ENCODE measurements around the gene GALR1. TPM values are rescaled to one million over a fixed set of nuclear protein-coding genes. Genes with fewer than 3 reads are reported as not detected.

The GALR1 gene
- total RNA-seq: 0.16 TPM

GRCh38 chr18:77249569-77250500 lies at the start of gene GALR1:
GALR1 (plus strand) TSS chr18:77249848; CDS start chr18:77250549, 701 bp downstream.

Other genes with a start within 250 kb of the GALR1 start
- gene MBP, start 117.1 kb upstream of the GALR1 start, total RNA-seq: 20.1 TPM

Data from camera-type eye (tissue), 1 donor.